ENCODE results near the gene P2RY2.

DNA sequence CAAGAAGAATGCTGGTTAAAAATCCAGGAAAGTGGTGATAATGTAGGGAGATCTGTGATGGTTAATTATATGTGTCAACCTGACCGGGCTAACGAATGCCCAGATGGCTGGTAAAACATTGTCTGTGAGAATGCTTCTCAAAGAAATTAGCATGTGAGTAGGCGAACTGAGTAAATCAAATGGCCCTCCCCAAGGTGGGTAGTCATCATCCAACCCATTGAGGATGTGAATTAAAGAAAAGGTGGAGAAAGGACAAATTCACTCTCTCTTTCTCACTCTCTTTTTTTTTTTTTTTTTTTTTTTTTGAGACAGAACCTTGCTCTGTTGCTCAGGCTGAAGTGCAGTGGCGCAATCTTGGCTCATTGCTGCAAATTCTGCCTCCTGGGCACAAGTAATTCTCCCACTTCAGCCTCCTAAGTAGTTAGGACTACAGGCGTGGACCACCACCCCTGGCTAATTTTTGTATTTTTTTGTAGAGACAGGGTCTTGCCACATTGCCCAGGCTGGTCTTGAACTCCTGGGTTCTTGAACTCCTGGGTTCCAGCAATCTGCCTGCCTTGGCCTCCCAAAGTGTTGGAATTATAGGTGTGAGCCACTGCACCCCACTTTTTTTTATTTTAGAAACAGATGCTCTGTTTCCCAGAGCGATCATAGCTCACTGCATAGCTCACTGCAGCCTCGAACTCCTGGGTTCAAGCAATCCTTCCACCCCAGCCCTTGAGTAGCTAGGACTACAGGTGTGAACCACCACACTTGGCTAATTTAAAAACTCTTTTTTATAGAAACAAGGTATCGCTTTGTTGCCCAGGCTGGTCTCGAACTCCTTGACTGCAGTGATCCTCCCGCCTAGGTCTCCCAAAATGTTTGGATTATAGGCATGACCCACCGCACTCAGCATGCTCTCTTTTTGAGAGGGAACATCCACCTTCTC is 32.0 kb downstream of the P2RY2 start:
- TF ChIP-seq, protein P1, sequence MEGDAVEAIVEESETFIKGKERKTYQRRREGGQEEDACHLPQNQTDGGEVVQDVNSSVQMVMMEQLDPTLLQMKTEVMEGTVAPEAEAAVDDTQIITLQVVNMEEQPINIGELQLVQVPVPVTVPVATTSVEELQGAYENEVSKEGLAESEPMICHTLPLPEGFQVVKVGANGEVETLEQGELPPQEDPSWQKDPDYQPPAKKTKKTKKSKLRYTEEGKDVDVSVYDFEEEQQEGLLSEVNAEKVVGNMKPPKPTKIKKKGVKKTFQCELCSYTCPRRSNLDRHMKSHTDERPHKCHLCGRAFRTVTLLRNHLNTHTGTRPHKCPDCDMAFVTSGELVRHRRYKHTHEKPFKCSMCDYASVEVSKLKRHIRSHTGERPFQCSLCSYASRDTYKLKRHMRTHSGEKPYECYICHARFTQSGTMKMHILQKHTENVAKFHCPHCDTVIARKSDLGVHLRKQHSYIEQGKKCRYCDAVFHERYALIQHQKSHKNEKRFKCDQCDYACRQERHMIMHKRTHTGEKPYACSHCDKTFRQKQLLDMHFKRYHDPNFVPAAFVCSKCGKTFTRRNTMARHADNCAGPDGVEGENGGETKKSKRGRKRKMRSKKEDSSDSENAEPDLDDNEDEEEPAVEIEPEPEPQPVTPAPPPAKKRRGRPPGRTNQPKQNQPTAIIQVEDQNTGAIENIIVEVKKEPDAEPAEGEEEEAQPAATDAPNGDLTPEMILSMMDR (IDR thresholded peaks at IDR 0.05) = no peak
- no peak for TF ChIP-seq POLR2A (IDR thresholded peaks at IDR 0.05)

Data from esophagus squamous epithelium (tissue), 4 donors.